Spleen (tissue), 7 donors: ENCODE measurements around the gene FNBP1.
"Not testable (repeated sequence)": the region's sequence is repeated elsewhere in the genome, so short reads cannot be mapped to it uniquely, and the experiment has no call there.

Experiments used
- CTCF ChIP-seq, 11 experiments: fragments of 200-600 bp in 7 of 11; fragments of 450-650 bp in 4 of 11; sonication (generic) in 4 of 11; IDR thresholded peaks in 8 of 11; conservative IDR thresholded peaks in 3 of 11; 1 replicate in 7 of 11; 2 replicates in 4 of 11; pipeline versions ENCODE4 v1.4.0 to v1.8.0; 2016 to 2021; ENCODE audit warnings: antibody characterized with exemption in 11 of 11, inconsistent platforms in 4 of 11, mild to moderate bottlenecking in 1 of 11
- POLR2A ChIP-seq, 3 donors: fragments of 450-650 bp; IDR thresholded peaks; one replicate each; pipeline ENCODE4 v1.5.1; 2017; ENCODE audit warnings: antibody characterized with exemption in 3 of 3, mild to moderate bottlenecking in 1 of 3
- donor health status: DM: no; HTN: no; CAD: no; lungs with moderate emphysema.
- donor health status: DM: no; HTN: no; CAD: no.
- donor health status: DM: no; HTN: no; CAD: no.

DNA sequence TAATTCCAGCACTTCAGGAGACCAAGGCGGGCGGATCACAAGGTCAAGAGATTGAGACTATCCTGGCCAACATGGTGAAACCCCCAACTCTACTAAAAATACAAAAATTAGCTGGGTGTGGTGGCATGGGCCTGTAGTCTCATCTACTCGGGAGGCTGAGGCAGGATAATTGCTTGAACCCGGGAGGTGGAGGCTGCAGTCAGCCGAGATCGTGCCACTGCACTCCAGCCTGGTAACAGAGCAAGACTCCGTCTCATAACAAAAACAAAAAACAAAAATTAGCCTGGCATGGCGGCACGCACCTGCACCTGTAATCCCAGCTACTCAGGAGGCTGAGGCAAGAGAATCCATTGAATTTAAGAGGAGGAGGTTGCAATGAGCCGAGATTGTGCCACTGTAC lies 33.4 kb downstream of the FNBP1 start:
- TF ChIP-seq CTCF (IDR thresholded peaks at IDR 0.05 in 8 of 11, conservative IDR thresholded peaks at IDR 0.05 in 3 of 11); POLR2A (IDR thresholded peaks at IDR 0.05): not testable (repeated sequence)
